GM23338 (cell line): ENCODE results near the gene MCM3AP. TPM values are rescaled to one million over a fixed set of nuclear protein-coding genes. Genes with fewer than 3 reads are reported as not detected.

Experiments used
- ATAC-seq: fragments of 200-7000 bp; cut with Tn5 transposase; 3 replicates; pipeline ENCODE4 v1.9.1; 2020
- DNase-seq: peaks from one replicate; pipeline ENCODE4 v3.0.0-alpha.2; 2015; ENCODE audit warnings: low spot score
- H2AFZ ChIP-seq: fragments of 200-600 bp; sonication (generic); 2 replicates; pipeline ENCODE4 v1.8.0; 2016; ENCODE audit warnings: antibody characterized with exemption, mild to moderate bottlenecking, moderate library complexity
- H3F3A ChIP-seq: fragments of 200-600 bp; sonication (generic); replicated peaks from 2 replicates; pipeline ENCODE4 v1.8.0; 2017; ENCODE audit warnings: antibody characterized with exemption, mixed run types, low read depth
- H3K27ac ChIP-seq: fragments of 200-600 bp; sonication (generic); 2 replicates; pipeline ENCODE4 v1.6.1; 2016; ENCODE audit warnings: low read depth
- H3K27me3 ChIP-seq: fragments of 200-600 bp; sonication (generic); 2 replicates; pipeline ENCODE4 v1.8.0; 2016; ENCODE audit warnings: mild to moderate bottlenecking, mixed run types, moderate library complexity; ENCODE audit not compliant: insufficient read depth
- H3K36me3 ChIP-seq: fragments of 200-600 bp; sonication (generic); 2 replicates; pipeline ENCODE4 v1.8.0; 2016; ENCODE audit warnings: mild to moderate bottlenecking; ENCODE audit not compliant: insufficient read depth
- H3K4me1 ChIP-seq: fragments of 200-600 bp; sonication (generic); 2 replicates; pipeline ENCODE4 v1.8.0; 2016; ENCODE audit warnings: mild to moderate bottlenecking, moderate library complexity; ENCODE audit not compliant: insufficient read depth
- H3K4me2 ChIP-seq: fragments of 200-600 bp; sonication (generic); 2 replicates; pipeline ENCODE4 v1.7.1; 2017; ENCODE audit warnings: mixed run types
- H3K4me3 ChIP-seq: fragments of 200-600 bp; sonication (generic); 2 replicates; pipeline ENCODE4 v1.6.1; 2016; ENCODE audit warnings: mixed run types
- H3K79me2 ChIP-seq: fragments of 200-600 bp; sonication (generic); replicated peaks from 2 replicates; pipeline ENCODE4 v1.8.0; 2017; ENCODE audit warnings: mild to moderate bottlenecking; ENCODE audit not compliant: insufficient read depth
- H3K9me2 ChIP-seq: fragments of 200-600 bp; sonication (generic); 2 replicates; pipeline ENCODE4 v1.8.0; 2017; ENCODE audit not compliant: insufficient read depth
- H4K20me1 ChIP-seq: fragments of 200-600 bp; sonication (generic); replicated peaks from 2 replicates; pipeline ENCODE4 v1.8.0; 2017; ENCODE audit warnings: mild to moderate bottlenecking; ENCODE audit not compliant: insufficient read depth
- H3K27ac Mint-ChIP-seq: 2 replicates; pipeline ENCODE4 v1.8.0; 2020; ENCODE audit warnings: inconsistent platforms, mild to moderate bottlenecking, moderate library complexity, mixed read lengths
- H3K27me3 Mint-ChIP-seq: 3 replicates; pipeline ENCODE4 v1.8.0; 2022; ENCODE audit warnings: low read depth, mild to moderate bottlenecking, moderate library complexity, mixed read lengths, inconsistent platforms; ENCODE audit not compliant: insufficient read depth, poor library complexity
- H3K36me3 Mint-ChIP-seq: 3 replicates; pipeline ENCODE4 v1.8.0; 2021; ENCODE audit warnings: low read depth, mild to moderate bottlenecking, inconsistent platforms, moderate library complexity, mixed read lengths
- H3K4me1 Mint-ChIP-seq: 3 replicates; pipeline ENCODE4 v1.8.0; 2020; ENCODE audit warnings: mild to moderate bottlenecking, inconsistent platforms, mixed read lengths
- H3K4me3 Mint-ChIP-seq: 3 replicates; pipeline ENCODE4 v1.8.0; 2021; ENCODE audit warnings: moderate library complexity, mild to moderate bottlenecking, inconsistent platforms, mixed read lengths
- H3K9me3 Mint-ChIP-seq: 3 replicates; pipeline ENCODE4 v1.8.0; 2020; ENCODE audit warnings: moderate library complexity, mild to moderate bottlenecking, inconsistent platforms, mixed read lengths
- EZH2 ChIP-seq: fragments of 200-600 bp; sonication (generic); IDR thresholded peaks from one replicate; pipeline ENCODE4 v1.8.0; 2017; ENCODE audit warnings: antibody characterized with exemption, mild to moderate bottlenecking, low read depth; ENCODE audit not compliant: unreplicated experiment
- EZH2phosphoT487 ChIP-seq: fragments of 200-600 bp; sonication (generic); IDR thresholded peaks from one replicate; pipeline ENCODE4 v1.8.1; 2018; ENCODE audit warnings: antibody characterized with exemption; ENCODE audit not compliant: unreplicated experiment
- ZNF462 ChIP-seq: fragments of 250-450 bp; sonication (Bioruptor Pico); IDR thresholded peaks from 2 replicates; pipeline ENCODE4 v1.5.0; 2020; ENCODE audit warnings: mild to moderate bottlenecking, moderate library complexity
- polyA plus RNA-seq: library from polyadenylated mRNA; unstranded; fragments of >200 nt; fragmentation: Nextera tagmentation; extraction: Ambion mirVana; gene quantifications from 2 replicates; pipeline ENCODE4 v1.2.1, GENCODE V29; 2016
- total RNA-seq: library from RNA; depleted of rRNA; stranded (reverse); fragments of >200 nt; shearing (Covaris generic); gene quantifications from 2 replicates; pipeline ENCODE4 v1.2.3, GENCODE V29; 2014
- TF ChIP-seq, protein P1 (sequence below): IDR thresholded peaks from one replicate; pipeline ENCODE4 v1.6.1; 2018; ENCODE audit warnings: antibody characterized with exemption; ENCODE audit not compliant: unreplicated experiment

The MCM3AP gene
- total and polyA plus RNA-seq, 2 experiments from 2014 or later: 39.2 to 123 TPM

- no peak overlapping the region for H3K4me3 ChIP-seq
- Mint-ChIP-seq H3K27ac (no peak overlapping the region), H3K36me3 (peaks cover 55% of the 10 kb centered on the region), H3K9me3 (no peaks in the 10 kb centered on the region), H3K4me3 (no peak overlapping the region), H3K27me3 (peaks cover 3% of the 10 kb centered on the region), H3K4me1 (no peaks in the 10 kb centered on the region)
- H3K4me1 ChIP-seq: no peaks in the 10 kb centered on the region
- no peaks in the 10 kb centered on the region for H3F3A ChIP-seq
- H3K27me3 ChIP-seq: no peaks in the 10 kb centered on the region
- no peaks in the 10 kb centered on the region for H3K9me2 ChIP-seq
- no peak overlapping the region for H2AFZ ChIP-seq
- no peaks in the 10 kb centered on the region; the same call in 1 of the 2 replicates for H4K20me1 ChIP-seq
- TF ChIP-seq EZH2 (no peak), ZNF462 (no peak), EZH2phosphoT487 (no peak)
- TF ChIP-seq, protein P1, sequence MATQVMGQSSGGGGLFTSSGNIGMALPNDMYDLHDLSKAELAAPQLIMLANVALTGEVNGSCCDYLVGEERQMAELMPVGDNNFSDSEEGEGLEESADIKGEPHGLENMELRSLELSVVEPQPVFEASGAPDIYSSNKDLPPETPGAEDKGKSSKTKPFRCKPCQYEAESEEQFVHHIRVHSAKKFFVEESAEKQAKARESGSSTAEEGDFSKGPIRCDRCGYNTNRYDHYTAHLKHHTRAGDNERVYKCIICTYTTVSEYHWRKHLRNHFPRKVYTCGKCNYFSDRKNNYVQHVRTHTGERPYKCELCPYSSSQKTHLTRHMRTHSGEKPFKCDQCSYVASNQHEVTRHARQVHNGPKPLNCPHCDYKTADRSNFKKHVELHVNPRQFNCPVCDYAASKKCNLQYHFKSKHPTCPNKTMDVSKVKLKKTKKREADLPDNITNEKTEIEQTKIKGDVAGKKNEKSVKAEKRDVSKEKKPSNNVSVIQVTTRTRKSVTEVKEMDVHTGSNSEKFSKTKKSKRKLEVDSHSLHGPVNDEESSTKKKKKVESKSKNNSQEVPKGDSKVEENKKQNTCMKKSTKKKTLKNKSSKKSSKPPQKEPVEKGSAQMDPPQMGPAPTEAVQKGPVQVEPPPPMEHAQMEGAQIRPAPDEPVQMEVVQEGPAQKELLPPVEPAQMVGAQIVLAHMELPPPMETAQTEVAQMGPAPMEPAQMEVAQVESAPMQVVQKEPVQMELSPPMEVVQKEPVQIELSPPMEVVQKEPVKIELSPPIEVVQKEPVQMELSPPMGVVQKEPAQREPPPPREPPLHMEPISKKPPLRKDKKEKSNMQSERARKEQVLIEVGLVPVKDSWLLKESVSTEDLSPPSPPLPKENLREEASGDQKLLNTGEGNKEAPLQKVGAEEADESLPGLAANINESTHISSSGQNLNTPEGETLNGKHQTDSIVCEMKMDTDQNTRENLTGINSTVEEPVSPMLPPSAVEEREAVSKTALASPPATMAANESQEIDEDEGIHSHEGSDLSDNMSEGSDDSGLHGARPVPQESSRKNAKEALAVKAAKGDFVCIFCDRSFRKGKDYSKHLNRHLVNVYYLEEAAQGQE: no peak
- peaks cover 32% of the 10 kb centered on the region for H3K36me3 ChIP-seq
- H3K79me2 ChIP-seq: no peaks in the 10 kb centered on the region
- ATAC-seq (no peak), DNase-seq (no peak)
- H3K27ac ChIP-seq: no peak overlapping the region
- no peak overlapping the region for H3K4me2 ChIP-seq
These were observed 22.2 kb upstream of the MCM3AP start for GRCh38 chr21:46307625-46308024.
